Erythroblast (primary cell): ENCODE measurements around the gene FXYD7.

Experiments
- GATA1 ChIP-seq: IDR thresholded peaks from 2 replicates; pipeline ENCODE4 v1.6.1; 2011; ENCODE audit warnings: low read depth, mild to moderate bottlenecking, control low read depth, low read length, moderate library complexity
- POLR2A ChIP-seq: IDR thresholded peaks from 2 replicates; pipeline ENCODE4 v1.6.1; 2011; ENCODE audit warnings: mild to moderate bottlenecking, low read length

GRCh38 chr19:35136231-35136630 is 6.8 kb upstream of the FXYD7 start:
- TF ChIP-seq POLR2A (no peak), GATA1 (no peak)
